Heart left ventricle (tissue), 16 donors: Measurements from ENCODE around the gene ZNF701. TPM values are rescaled to one million over a fixed set of nuclear protein-coding genes. Genes with fewer than 3 reads are reported as not detected.
A peak's percentile ranks its signal among the peaks of the same experiment; 100 is the strongest.
"Not testable (repeated sequence)": the region's sequence is repeated elsewhere in the genome, so short reads cannot be mapped to it uniquely, and the experiment has no call there.

ENCODE experiments used
- ATAC-seq, 4 donors: fragments of 200-7000 bp; cut with Tn5 transposase; one replicate each; pipeline ENCODE4 v1.9.1; 2020 to 2022; ENCODE audit warnings: moderate library complexity in 4 of 4, mild to moderate bottlenecking in 3 of 4, moderate number of reproducible peaks in 1 of 4
- DNase-seq, 5 donors: peaks; one replicate each; pipeline ENCODE4 v3.0.0-alpha.2; 2020
- H3K27ac ChIP-seq, 12 donors: fragments of 200-600 bp; sonication (generic) in 4 of 12; one replicate each; pipeline versions ENCODE4 v1.5.0 to v1.8.0; 2016 to 2022; ENCODE audit warnings: mild to moderate bottlenecking in 2 of 12
- H3K27me3 ChIP-seq, 9 donors: fragments of 200-600 bp; sonication (generic) in 2 of 9; one replicate each; pipeline versions ENCODE4 v1.5.1 to v1.8.0; 2016 to 2022; ENCODE audit warnings: mild to moderate bottlenecking in 3 of 9
- H3K36me3 ChIP-seq, 9 donors: fragments of 200-600 bp; sonication (generic) in 2 of 9; one replicate each; pipeline versions ENCODE4 v1.5.0 to v1.8.0; 2018 to 2022; ENCODE audit warnings: mild to moderate bottlenecking in 2 of 9
- H3K4me1 ChIP-seq, 12 donors: fragments of 200-600 bp; sonication (generic) in 4 of 12; one replicate each; pipeline versions ENCODE4 v1.5.0 to v1.8.0; 2016 to 2022; ENCODE audit warnings: mild to moderate bottlenecking in 3 of 12
- H3K4me3 ChIP-seq, 12 donors: fragments of 200-600 bp; sonication (generic) in 4 of 12; one replicate each; pipeline versions ENCODE4 v1.5.0 to v1.8.0; 2017 to 2022; ENCODE audit warnings: mild to moderate bottlenecking in 9 of 12, moderate library complexity in 4 of 12
- H3K9me3 ChIP-seq, 12 donors: fragments of 200-600 bp; sonication (generic) in 4 of 12; one replicate each; pipeline versions ENCODE4 v1.5.0 to v1.8.0; 2016 to 2022; ENCODE audit warnings: mild to moderate bottlenecking in 1 of 12
- POLR2A ChIP-seq, 2 donors: fragments of 450-650 bp; IDR thresholded peaks; one replicate each; pipeline ENCODE4 v1.6.1; 2017; ENCODE audit warnings: antibody characterized with exemption in 2 of 2, mild to moderate bottlenecking in 2 of 2, moderate library complexity in 2 of 2
- WGBS, 4 donors: extraction: QIAGEN DNeasy Blood & Tissue Kit in 2 of 4; methylation state at CpG; one replicate each; pipeline versions ENCODE4 v1.1.5 to v1.1.7; 2013 to 2018; 5-methylcytosine and 5-hydroxymethylcytosine counted together
- intact Hi-C, 10 donors: fragments of 100-400 bp; cut with DNase I; formaldehyde crosslinking; loops; one replicate each; pipeline versions ENCODE4 v1.11.1 to v1.14.2; 2022
- polyA plus RNA-seq, 2 donors: library from polyadenylated mRNA; stranded (reverse); fragments of 200-250 nt; gene quantifications; one replicate each; pipeline ENCODE4 v1.2.3, GENCODE V29; 2013
- total RNA-seq, 9 donors: library from RNA; depleted of rRNA in 2 of 9; stranded (reverse); fragments of >200 nt in 2 of 9; fragmentation: NEBNext Ultra II Directional in 3 of 9; extraction: Animal tissue kit (Norgen Biotek cat#: 25700) in 3 of 9; gene quantifications; one replicate each; pipeline versions ENCODE4 v1.1.0 to v1.2.4, GENCODE V29; 2016 to 2023
- TF ChIP-seq, protein P1 (sequence below), 12 donors: fragments of 200-600 bp; sonication (generic) in 4 of 12; IDR thresholded peaks; one replicate each; pipeline versions ENCODE4 v1.5.0 to v1.8.0; 2018 to 2022; ENCODE audit warnings: antibody characterized with exemption in 12 of 12, mild to moderate bottlenecking in 5 of 12
- donor health status: ischemic (EF 13 %, LVEDD 7.1; RV severe dilation, severe dysfunction).
- donor health status: healthy with polysubstance abuse.
- donor health status: DM: no; HTN: yes; CAD: no.
- donor health status: DM: no; HTN: no; CAD: no.
- donor health status: ischemic (EF 25% LVEDD 6.9; RV normal size, moderate dysfunction).
- donor health status: ischemic (EF 25% LVEDD 5.7; RV mildly dilated, moderate dysfunction).
- donor health status: healthy.
- donor health status: DM: yes; HTN: yes; CAD: no.
- donor health status: ischemic (EF 35%, LVEDD 5.7; RV mildly dilated, moderate dysfunction).
- donor health status: nonischemic (EF 11% LVEDD 7.7; RV severe dilation, severe dysfunction).
- donor health status: DM: yes; HTN: yes; CAD: no.
- donor health status: PGD.
- donor health status: ischemic (EF 29% LVEDD 5.4; RV normal size, mild dysfunction).
- donor health status: nonischemic (EF 23%, LVEDD 6.1; RV moderate dilation, normal function).

The ZNF701 gene
- total and polyA plus RNA-seq, 11 donors: 8.3 to 26.6 (median 15.6) TPM

DNA sequence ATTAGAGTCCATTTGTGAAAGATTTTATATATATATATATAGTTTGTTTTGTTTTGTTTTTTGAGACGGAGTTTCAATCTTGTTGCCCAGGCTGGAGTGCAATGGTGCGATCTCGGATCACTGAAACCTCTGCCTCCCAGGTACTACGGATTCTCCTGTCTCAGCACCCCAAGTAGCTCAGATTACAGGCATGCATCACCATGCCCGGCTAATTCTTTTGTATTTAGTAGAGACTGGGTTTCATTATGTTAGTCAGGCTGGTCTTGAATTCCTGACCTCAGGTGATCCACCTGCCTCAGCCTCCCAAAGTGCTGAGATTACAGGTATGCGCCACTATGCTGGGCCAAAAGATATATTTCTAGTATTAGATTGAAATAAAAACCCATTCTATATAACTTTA, 4.0 kb upstream of the ZNF701 start:
- H3K36me3 ChIP-seq: peaks cover 0 to 41% (median 13%) of the 10 kb centered on the region in 9 donors
- intact Hi-C loops: loop anchor here in 1 of 10 donors (5.0 kb wide), 1 partner anchor 39 kb away; the partner anchor contains the start of gene ZNF808
- no peak overlapping the region for H3K4me3 ChIP-seq
- no peak overlapping the region for H3K27ac ChIP-seq
- WGBS, 4 donors: 87 to 96% (median 93%) methylated on average over 6 of the region's 6 CpGs
- TF ChIP-seq POLR2A (IDR thresholded peaks at IDR 0.05): no peak
- TF ChIP-seq, protein P1, sequence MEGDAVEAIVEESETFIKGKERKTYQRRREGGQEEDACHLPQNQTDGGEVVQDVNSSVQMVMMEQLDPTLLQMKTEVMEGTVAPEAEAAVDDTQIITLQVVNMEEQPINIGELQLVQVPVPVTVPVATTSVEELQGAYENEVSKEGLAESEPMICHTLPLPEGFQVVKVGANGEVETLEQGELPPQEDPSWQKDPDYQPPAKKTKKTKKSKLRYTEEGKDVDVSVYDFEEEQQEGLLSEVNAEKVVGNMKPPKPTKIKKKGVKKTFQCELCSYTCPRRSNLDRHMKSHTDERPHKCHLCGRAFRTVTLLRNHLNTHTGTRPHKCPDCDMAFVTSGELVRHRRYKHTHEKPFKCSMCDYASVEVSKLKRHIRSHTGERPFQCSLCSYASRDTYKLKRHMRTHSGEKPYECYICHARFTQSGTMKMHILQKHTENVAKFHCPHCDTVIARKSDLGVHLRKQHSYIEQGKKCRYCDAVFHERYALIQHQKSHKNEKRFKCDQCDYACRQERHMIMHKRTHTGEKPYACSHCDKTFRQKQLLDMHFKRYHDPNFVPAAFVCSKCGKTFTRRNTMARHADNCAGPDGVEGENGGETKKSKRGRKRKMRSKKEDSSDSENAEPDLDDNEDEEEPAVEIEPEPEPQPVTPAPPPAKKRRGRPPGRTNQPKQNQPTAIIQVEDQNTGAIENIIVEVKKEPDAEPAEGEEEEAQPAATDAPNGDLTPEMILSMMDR (IDR thresholded peaks at IDR 0.05): no peak
- H3K9me3 ChIP-seq: peaks cover 0 to 69% (median 5%) of the 10 kb centered on the region in 12 donors
- H3K27me3 ChIP-seq: no peaks in the 10 kb centered on the region
- ATAC-seq (no peak), DNase-seq (no peak)
- peaks cover 0 to 15% (median 7%) of the 10 kb centered on the region in 12 donors for H3K4me1 ChIP-seq

DNA sequence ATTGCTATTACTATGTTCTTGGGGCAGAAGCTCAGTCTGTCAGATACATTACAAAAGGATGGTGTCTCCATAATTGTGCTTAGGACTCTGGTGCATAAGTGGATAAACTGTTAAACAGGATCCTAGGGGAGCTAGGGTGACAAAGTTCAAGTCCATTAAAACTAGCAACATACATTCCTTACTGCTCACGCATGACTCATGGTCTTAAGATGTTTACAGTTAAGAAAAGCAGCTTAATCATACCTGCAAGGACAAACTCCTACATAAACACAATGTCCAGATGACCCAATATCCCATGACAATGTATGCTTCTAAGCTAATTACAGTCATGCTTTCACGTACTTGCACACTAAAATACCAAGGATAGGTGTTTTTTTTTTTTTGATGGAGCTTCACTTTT, 3.5 kb upstream of the ZNF701 start:
- Histone ChIP-seq H3K36me3 (peaks cover 0 to 36% (median 13%) of the 10 kb centered on the region in 9 donors), H3K9me3 (peaks cover 0 to 65% (median 5%) of the 10 kb centered on the region in 12 donors), H3K4me1 (peaks cover 0 to 16% (median 8%) of the 10 kb centered on the region in 12 donors), H3K27me3 (no peaks in the 10 kb centered on the region), H3K4me3 (no peak overlapping the region), H3K27ac (no peak overlapping the region)
- ATAC-seq (no peak), DNase-seq (no peak)
- 84 to 96% (median 92%) methylated on average over 2 of the region's 2 CpGs for WGBS, 4 donors
- no peak for TF ChIP-seq POLR2A (IDR thresholded peaks at IDR 0.05)
- TF ChIP-seq, protein P1 (IDR thresholded peaks at IDR 0.05): no peak
- intact Hi-C loops: loop anchor here in 1 of 10 donors (5.0 kb wide), 1 partner anchor 39 kb away; the partner anchor contains the start of gene ZNF808

DNA sequence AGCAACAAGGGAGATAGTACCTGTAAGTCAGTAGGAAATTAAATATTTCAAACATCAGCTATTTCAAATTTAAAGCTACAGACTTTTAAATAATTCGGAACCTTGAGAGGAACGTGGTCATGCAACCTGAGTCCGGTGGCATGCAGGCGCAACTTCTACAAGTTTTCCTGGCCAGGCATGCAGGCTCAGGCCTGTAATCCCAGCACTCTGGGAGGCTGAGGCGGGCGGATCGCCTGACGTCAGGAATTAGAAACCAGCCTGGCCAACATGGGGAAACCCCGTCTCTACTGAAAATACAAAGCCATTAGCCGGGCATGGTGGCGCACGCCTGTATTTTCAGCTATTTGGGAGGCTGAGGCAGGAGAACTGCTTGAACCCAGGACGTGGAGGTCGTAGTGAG, 2.2 kb upstream of the ZNF701 start:
- ATAC-seq: no peak

DNA sequence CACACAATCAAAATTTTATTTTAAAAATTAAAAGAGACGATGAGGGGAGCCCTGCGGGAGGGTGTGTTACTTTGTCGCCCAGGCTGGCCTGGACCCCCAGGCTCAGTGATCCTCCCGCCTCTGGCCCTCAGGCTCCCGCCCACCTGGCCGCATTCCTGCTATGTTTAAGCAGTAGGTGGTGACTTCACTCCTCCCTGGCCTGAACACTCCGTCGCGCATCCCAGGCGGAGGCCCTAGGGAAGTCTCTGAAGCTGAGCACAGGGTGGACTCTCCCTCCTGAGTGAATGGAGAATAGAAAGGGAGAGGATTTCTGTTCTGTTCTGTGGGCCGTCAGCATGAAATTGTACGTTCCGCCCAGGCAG, 468 bp upstream of the ZNF701 start:
- intact Hi-C loops: loop anchor here in 1 of 10 donors (5.0 kb wide), 1 partner anchor 42 kb away; the partner anchor contains the start of gene ZNF808
- not testable (repeated sequence) for H3K27me3 ChIP-seq
- H3K9me3 ChIP-seq: peaks cover 0 to 40% (median 0%) of the 10 kb centered on the region in 12 donors
- 5 to 10% (median 6%) methylated on average over 13 of the region's 13 CpGs for WGBS, 4 donors
- H3K4me1 ChIP-seq: peaks cover 0 to 16% (median 8%) of the 10 kb centered on the region in 12 donors
- peaks cover 0 to 29% (median 21%) of the 10 kb centered on the region in 9 donors for H3K36me3 ChIP-seq
- peak; percentile 15 to 69 (median 49) for DNase-seq
- H3K27ac ChIP-seq: peak overlapping the region; percentile 65 to 87 (median 82)
- peak; percentile 30 to 49 (median 43) for ATAC-seq
- peak overlapping the region; percentile 27 to 99 (median 74) for H3K4me3 ChIP-seq

More for the DNA sequence above, 2.2 kb upstream of the ZNF701 start:
- Histone ChIP-seq H3K27ac (no peak overlapping the region), H3K9me3 (peaks cover 0 to 51% (median 0%) of the 10 kb centered on the region in 12 donors), H3K27me3 (no peaks in the 10 kb centered on the region), H3K4me1 (peaks cover 0 to 16% (median 8%) of the 10 kb centered on the region in 12 donors), H3K36me3 (peaks cover 0 to 30% (median 11%) of the 10 kb centered on the region in 9 donors), H3K4me3 (no peak overlapping the region)
- WGBS, 4 donors: 95 to 98% (median 98%) methylated on average over 14 of the region's 14 CpGs
- no peak for DNase-seq
- no peak for TF ChIP-seq POLR2A (IDR thresholded peaks at IDR 0.05)
- TF ChIP-seq, protein P1 (IDR thresholded peaks at IDR 0.05): no peak
- intact Hi-C loops: loop anchor here in 1 of 10 donors (5.0 kb wide), 1 partner anchor 41 kb away; the partner anchor contains the start of gene ZNF808
